ENCODE results near the gene ADH5.
A peak's percentile ranks its signal among the peaks of the same experiment; 100 is the strongest.
"Not testable (repeated sequence)": the region's sequence is repeated elsewhere in the genome, so short reads cannot be mapped to it uniquely, and the experiment has no call there.

The ADH5 gene

GRCh38 chr4:99088481-99089365, at the start of gene ADH5:
Gene ADH5, minus strand, starts transcription at chr4:99088788. Its CDS starts 88 bp downstream, at chr4:99088700.
- peak; percentile 82 to 89 for DNase-seq (ENCODE audit: low read depth in 2 of 2)

- no peak for DNase-seq (ENCODE audit: low read depth in 2 of 2)
These were observed 47.7 kb upstream of the ADH5 start for GRCh38 chr4:99136329-99136728.

- no peak for DNase-seq (ENCODE audit: low read depth in 2 of 2)
These were observed 47.1 kb upstream of the ADH5 start for GRCh38 chr4:99135541-99136162.

DNA sequence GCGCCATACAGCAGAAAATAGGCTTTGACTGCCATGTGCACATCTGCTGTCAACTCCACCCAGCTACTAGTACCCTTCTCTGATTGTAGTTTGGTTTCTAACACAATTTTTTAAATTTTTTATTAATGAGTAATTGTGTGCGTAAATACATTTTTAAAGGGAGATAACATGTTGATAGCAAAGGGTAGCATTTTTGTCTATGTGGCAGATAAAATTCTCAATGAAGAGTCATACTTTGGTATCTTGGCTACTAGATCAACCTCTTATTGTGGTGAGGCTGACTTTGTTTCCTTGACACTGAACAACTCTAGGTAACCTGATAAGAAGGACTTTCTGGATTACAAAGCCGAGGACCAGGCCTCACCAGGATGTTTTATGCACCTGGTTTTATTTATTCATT, 46.0 kb upstream of the ADH5 start:
- DNase-seq (ENCODE audit: low read depth in 2 of 2): no peak

DNA sequence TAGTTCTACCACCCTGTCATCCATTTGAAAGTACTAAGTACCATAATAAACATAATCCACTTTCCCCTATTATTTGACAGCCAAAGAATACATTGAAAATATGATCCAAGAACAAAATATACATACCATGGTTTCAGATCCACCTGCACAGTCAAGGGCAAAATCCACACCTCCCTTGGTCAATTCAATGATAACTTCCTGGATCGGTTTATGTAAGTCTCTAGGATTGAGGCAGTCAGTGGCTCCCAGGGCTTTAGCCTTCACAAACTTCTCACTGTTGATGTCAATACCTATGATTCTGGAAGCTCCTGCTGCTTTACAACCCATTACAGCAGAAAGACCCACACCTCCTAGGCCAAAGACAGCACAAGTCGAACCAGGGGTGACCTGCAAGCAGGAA, 42.8 kb upstream of the ADH5 start:
- no peak for DNase-seq (ENCODE audit: low read depth in 2 of 2)

GRCh38 chr4:99126376-99126775, 37.8 kb upstream of the ADH5 start:
- no peak for DNase-seq (ENCODE audit: low read depth in 2 of 2)

DNA sequence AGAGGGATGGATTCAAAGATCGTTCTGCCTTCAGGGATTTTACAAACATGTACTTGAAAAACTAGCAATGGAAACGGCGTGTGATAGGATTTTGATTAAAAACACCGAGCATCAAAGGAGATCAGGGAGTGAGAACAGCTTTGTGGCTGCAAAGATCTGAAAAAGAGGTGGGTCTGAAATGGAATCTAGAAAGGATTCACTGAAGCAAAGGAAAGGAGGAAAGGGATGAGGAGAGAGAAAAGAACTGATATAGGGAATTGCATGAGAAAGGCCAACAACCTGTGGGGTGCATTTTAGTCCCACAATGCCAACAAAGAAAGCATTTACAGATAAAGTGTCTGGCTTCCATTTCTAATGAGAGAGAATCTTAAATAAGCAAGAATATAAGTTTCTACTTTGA, 32.4 kb upstream of the ADH5 start:
- DNase-seq (ENCODE audit: low read depth in 2 of 2): no peak

- no peak for DNase-seq (ENCODE audit: low read depth in 2 of 2)
These were observed 31.9 kb upstream of the ADH5 start for GRCh38 chr4:99120501-99120900.

DNA sequence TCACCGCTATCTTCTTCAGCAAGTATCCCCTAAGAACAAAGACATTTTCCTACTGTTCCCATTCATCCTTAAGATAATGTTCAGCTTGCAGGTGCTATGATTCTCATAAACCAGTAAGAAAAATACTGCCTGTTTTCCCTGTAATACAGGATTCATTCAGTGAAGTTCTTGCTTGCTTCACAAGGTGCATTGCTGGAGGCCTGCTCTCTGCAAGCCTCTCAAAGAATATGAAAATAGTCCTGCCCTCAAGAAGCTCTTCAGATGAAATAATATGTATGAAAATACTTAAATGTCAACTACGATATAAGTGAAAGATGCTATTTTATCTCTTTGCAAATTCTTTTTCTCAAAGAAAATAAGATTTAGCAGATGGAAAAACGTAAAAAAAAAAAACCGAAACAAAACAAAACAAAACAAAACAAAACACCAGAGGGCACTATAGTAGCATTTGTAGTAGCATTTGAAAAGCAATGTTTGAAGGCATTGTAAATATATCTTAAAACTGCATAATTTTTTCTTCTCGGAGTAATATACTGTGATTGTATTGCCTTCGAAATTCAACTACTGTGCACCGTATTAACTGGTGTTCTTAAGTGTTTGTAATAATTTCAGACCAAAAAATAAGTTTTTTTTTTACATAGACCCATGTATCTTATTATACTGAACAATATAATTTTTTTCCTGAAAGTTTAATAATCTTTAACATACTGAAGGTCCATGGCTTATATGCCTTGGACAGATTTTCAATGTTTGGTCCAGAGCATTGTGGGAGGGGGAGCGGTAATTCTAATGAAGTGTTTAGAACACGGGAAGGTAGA, 29.5 kb upstream of the ADH5 start:
- DNase-seq (ENCODE audit: low read depth in 2 of 2): no peak

DNA sequence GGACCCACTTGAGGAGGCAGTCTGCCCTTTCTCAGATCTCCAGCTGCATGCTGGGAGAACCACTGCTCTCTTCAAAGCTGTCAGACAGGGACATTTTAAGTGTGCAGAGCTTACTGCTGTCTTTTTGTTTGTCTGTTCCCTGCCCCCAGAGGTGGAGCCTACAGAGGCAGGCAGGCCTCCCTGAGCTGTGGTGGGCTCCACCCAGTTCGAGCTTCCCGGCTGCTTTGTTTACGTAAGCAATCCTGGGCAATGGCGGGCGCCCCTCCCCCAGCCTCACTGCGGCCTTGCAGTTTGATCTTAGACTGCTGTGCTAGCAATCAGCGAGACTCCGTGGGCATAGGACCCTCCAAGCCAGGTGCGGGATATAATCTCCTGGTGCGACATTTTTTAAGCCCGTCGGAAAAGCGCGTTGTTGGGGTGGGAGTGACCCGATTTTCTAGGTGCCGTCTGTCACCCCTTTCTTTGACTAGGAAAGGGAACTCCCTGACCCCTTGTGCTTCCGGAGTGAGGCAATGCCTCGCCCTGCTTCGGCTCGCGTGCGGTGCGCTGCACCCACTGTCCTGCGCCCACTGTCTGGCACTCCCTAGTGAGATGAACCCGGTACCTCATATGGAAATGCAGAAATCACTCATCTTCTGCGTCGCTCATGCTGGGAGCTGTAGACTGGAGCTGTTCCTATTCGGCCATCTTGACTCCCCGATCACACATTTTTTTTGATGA, 28.7 kb upstream of the ADH5 start:
- DNase-seq (ENCODE audit: low read depth in 2 of 2): not testable (repeated sequence)

GRCh38 chr4:99109286-99109685, 20.7 kb upstream of the ADH5 start:
- DNase-seq (ENCODE audit: low read depth in 2 of 2): not testable (repeated sequence)

- DNase-seq (ENCODE audit: low read depth in 2 of 2): no peak
These were observed 15.6 kb upstream of the ADH5 start for GRCh38 chr4:99104153-99104552.

GRCh38 chr4:99103166-99103565, 14.6 kb upstream of the ADH5 start:
- no peak for DNase-seq (ENCODE audit: low read depth in 2 of 2)

DNA sequence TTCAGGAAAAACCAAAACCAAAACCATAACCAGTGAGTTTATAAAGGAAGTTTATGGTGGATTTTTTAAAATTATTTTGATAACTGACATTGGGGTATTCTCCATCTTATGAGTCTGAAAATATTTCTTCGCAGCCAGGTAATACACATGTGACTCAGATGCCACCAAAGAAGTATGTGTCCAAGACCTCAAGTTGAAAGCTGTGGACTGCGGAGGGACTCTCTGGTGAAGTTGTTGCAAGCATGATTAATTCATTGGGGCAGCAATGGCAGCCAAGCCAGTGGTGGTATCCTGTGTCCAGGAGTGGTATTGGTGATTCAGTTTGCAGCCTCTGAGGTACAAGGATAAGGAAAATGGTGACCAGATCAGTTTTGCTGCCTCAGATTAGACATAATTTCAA, 14.0 kb upstream of the ADH5 start:
- no peak for DNase-seq (ENCODE audit: low read depth in 2 of 2)

DNA sequence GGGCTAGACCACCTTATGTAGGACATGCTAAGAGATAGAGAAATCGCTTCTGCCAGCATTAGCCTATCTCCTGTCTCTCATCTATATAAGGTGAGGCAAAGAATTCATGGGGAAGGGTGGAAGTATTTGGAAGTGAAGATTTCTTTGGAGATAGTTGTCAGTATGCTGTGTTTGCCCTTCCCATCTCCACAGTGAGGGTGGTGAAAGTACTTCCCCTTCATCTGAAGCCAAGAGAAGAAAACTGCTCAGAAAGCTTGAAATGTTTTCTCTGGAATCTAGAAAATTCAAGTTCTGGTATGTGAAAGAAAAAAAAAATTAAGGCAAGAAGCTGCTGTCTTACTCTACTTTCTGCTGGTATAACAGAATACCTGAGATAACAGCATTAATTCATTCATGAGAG, 12.3 kb upstream of the ADH5 start:
- no peak for DNase-seq (ENCODE audit: low read depth in 2 of 2)

GRCh38 chr4:99099814-99100213, 11.2 kb upstream of the ADH5 start:
- not testable (repeated sequence) for DNase-seq (ENCODE audit: low read depth in 2 of 2)

- DNase-seq (ENCODE audit: low read depth in 2 of 2): no peak
These were observed 10.7 kb upstream of the ADH5 start for GRCh38 chr4:99099311-99099710.

GRCh38 chr4:99091841-99092240, 3.3 kb upstream of the ADH5 start:
- not testable (repeated sequence) for DNase-seq (ENCODE audit: low read depth in 2 of 2)

DNA sequence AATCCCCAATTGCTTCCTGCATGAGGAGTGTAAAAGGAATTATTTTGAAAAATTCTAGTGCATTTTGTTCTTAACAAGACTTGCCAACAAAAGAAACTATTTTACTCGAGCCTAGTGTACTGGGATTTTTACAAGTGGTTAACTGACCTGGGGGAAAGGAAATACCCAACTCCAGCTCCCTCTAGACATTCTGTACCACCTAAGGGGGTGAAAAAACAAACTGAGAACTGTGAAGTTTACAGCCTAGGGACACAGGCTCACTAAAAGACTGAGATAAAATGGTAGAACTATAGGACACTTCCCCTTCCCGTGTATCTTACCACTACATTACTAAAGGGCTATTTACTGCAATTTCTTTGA, 2.6 kb upstream of the ADH5 start:
- DNase-seq (ENCODE audit: low read depth in 2 of 2): no peak

DNA sequence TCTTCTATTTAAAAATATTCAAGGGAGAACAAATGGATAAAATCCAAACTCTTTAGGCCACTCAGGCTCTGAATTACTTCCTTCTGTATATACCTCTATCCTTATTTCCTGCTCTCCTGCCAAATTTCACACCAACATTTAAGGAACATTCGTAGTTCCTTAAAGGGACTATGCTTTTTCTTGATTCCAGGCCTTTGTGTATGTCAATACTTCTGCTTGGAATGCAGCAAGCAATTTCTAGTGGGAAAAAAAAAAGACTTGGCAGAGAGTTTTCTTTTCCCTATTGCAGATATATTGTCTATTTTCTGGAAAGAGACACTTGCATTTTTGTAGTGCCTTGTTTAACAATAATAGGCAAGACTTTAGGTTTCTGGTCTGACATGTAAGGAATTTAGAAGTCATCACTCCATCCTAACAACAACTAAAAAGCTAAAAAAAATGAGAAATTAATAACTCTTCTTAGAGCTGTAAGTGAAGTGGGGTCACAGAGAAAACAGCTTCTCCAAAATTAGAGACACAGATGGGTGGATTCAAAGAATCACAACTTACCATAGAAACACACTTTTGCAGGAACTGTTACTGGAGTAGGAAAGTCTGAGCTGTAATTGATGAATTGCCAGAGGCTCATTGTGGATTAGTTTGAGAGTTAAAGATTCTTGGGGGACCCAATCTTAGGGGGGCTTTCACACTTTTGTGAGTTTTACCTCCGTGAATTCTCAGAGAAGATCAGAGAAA, 2.1 kb upstream of the ADH5 start:
- DNase-seq (ENCODE audit: low read depth in 2 of 2): no peak

- DNase-seq (ENCODE audit: low read depth in 2 of 2): no peak
These were observed 552 bp downstream of the ADH5 start for GRCh38 chr4:99088023-99088449.

All from stimulated activated CD4-positive, alpha-beta T cell treated with anti-CD3 and anti-CD28 coated beads, Interleukin-1b, Interleukin-23, amount 100 ng/mL, for 1 hour (primary cell).